SK-N-SH (cell line): Measurements from ENCODE around the gene NEGR1.

Source experiments
- CTCF ChIP-seq: fragments of 200-600 bp; sonication (generic); IDR thresholded peaks from 2 replicates; pipeline ENCODE4 v1.6.1; 2017; ENCODE audit warnings: antibody characterized with exemption, mild to moderate bottlenecking, moderate library complexity
- FOSL2 ChIP-seq: IDR thresholded peaks from 2 replicates; pipeline ENCODE4 v1.4.0; 2012; ENCODE audit warnings: low read depth, mild to moderate bottlenecking, moderate library complexity, borderline replicate concordance

GRCh38 chr1:72006092-72006491 lies 276.2 kb downstream of the NEGR1 start:
- TF ChIP-seq FOSL2 = no peak
- no peak for TF ChIP-seq CTCF
